Tracheal epithelial cell (primary cell): ENCODE results near the gene LOXL3. TPM values are rescaled to one million over a fixed set of nuclear protein-coding genes. Genes with fewer than 3 reads are reported as not detected.

Source experiments
- total RNA-seq: library from RNA; depleted of rRNA; stranded (reverse); fragments of >200 nt; gene quantifications from 2 replicates; pipeline ENCODE4 v1.2.1, GENCODE V29; 2014

LOXL3 gene, protein sequence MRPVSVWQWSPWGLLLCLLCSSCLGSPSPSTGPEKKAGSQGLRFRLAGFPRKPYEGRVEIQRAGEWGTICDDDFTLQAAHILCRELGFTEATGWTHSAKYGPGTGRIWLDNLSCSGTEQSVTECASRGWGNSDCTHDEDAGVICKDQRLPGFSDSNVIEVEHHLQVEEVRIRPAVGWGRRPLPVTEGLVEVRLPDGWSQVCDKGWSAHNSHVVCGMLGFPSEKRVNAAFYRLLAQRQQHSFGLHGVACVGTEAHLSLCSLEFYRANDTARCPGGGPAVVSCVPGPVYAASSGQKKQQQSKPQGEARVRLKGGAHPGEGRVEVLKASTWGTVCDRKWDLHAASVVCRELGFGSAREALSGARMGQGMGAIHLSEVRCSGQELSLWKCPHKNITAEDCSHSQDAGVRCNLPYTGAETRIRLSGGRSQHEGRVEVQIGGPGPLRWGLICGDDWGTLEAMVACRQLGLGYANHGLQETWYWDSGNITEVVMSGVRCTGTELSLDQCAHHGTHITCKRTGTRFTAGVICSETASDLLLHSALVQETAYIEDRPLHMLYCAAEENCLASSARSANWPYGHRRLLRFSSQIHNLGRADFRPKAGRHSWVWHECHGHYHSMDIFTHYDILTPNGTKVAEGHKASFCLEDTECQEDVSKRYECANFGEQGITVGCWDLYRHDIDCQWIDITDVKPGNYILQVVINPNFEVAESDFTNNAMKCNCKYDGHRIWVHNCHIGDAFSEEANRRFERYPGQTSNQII
- 0.21 and 1.4 TPM in 2 replicates for total RNA-seq

DNA sequence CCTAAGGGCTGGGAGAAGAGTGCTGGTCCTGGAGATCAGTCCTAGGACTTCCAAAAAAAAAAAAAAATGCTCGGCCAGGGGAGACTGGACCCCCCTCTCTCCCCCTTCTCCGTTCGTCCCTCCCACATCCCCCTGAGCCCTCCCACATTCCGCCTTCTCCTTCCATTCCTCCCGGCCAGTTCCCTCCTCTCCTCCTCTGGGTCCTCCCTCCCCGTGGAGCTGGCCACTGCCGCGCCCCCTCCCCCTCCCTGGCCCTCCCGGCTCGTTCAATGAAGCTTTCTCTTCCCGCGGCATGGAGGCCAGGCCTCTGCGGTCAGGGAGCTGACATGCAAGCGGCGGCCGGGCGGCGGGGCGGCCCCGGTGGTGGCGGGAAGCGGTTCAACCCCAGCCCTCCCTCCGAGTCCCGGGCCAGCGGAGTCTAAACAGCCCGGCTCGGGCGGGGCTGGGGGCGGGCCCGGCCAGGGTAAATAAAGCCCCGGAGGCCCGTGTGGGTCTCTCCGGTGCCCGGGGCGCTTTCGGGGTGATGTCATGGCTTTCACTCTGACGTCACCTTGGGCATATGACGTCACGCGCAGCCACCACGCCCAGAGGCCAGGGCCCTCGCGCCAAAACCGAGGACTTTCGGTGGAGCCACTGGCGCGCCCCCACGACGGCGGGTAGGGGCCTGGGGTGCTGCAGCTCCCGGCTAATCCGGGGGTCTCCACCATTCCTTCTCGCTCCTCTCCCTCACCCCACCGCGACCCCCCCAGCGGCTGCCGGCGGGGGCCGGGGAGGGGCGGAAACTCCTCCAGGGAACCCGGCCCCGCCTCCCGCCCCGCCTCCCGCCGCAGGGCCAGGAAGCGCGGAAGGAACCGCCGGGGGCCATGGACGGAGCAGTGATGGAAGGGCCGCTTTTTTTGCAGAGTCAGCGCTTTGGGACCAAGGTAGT is at the start of gene LOXL3, which contains the start of gene DOK1:
LOXL3 (minus strand) TSS at position 51 of the 928 bp plus-strand sequence. CDS start 1,308 bp downstream, outside the sequence.
DOK1 (plus strand) TSS at position 829 of the 928 bp plus-strand sequence; CDS start at position 864, 35 bp downstream.

DNA sequence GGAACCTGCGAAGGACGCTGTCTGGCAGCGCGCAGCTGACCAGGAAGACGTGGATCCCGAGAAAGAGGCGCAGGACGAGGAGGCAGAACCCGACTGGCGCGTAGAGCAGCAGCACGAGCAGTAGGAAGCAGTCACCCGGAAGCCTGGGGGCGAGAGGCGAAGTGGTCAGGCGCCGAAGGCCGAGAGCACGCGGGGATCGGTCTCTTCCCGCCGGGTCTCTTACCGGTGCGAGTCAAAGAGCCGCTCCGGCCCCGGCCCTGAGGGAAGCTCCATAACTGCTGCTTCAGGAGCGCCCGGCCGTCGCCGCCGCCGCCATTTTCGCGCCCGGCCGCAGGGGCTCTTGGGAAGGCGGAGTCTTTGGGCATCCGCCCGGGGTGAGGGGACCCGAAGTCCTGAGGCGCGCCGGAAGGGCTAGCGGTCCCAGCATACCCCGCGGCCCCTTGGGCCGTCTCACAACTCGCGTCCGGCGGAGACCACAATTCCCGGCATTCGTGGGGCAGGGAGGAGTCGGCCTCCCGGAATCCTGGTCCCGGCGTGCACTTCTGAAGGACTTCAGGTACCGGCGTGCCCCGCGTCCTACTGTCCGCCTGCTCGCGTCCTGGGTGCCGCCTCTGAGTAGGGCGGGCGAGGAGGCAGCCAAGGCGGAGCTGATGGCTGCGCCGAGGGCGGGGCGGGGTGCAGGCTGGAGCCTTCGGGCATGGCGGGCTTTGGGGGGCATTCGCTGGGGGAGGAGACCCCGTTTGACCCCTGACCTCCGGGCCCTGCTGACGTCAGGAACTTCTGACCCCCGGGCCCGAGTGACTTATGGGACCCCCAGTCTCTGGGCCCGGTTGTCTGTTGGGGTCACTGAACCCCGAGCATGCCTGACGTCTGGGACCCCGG is 24.1 kb downstream of the LOXL3 start, which contains the start of the genes AUP1 and HTRA2:
AUP1 (minus strand) TSS at position 350 of the 882 bp plus-strand sequence; CDS start at position 273, 77 bp downstream.
HTRA2 (plus strand) TSS at position 577 of the 882 bp plus-strand sequence; CDS start at position 651, 74 bp downstream.

DNA sequence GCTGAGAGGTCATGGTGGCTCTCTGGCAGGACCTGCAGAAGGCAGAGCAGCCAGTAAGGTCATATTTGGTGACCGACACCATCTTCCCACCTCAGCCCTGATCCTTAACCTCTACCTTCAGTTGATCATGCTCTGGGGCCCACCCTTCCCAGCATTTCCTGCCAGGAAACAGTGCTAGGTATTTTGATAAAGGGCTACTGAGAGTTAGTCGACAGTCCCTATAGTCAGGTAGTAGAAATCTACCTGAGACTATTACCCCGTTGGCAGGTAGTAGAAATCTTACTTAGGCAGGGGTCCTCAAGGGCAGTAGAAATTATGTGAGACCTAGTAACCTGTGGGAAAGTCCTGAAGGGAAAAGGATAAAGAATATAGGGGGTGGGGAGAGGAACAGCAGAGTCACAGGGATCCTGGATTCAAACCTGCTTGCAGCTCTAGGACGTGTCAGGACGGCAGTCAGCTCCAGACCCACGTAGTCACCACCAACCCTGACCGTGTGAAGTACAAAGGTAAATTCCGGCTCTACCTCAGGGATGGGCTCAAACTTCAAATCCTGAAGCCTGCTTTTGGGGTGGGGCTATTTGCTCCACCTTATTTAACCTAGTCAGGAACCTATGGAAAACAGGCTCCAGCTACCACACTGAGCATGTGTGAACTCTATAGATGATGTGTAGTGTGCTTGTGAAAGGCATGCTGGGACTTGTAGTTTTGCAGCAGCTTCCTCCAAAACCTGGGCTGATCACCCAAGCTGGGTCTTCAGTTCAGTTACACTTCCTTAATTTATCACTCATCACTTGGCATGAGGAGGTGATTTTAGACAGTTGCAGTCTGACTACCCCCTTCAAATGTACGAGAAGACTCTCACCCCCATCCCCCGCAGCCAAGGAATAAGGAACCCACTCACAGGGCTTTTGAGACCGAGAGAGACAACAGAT is 27.8 kb downstream of the LOXL3 start, which contains the start of gene DQX1:
DQX1 (minus strand) TSS at position 515 of the 932 bp plus-strand sequence; CDS start at position 13, 502 bp downstream.

DNA sequence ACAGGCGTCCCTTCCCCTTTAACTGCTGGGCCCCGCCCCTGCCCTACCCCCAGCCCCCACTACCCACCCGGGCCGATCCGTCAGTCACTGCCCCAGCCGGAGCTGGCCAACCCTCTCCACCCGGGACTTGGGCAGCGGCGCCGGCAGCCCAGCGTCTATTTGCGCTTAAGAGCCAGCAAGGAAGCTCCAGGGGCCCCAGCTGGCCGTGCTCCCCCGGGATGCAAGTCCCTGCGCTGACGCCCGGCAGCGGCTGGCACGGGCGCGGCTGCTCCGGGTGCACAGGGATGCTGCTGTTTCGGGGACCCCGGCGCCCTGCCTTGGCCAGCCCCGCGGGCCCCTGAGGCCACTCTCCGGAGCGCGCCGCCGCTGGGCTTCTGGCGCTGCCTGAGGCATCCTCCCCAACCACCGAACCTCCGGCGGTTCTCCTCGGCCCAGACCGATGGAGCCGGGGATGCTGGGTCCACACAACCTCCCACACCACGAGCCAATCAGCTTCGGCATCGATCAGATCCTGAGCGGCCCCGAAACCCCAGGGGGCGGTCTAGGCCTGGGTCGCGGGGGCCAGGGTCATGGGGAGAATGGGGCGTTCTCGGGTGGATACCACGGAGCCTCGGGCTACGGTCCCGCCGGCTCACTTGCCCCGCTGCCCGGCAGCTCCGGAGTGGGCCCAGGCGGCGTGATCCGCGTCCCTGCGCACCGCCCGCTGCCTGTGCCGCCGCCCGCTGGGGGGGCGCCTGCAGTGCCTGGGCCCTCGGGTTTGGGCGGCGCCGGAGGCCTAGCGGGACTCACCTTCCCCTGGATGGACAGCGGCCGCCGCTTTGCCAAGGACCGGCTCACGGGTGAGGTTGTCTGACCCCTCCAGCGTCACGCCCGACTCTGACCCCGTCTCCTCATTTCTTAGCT is 39.1 kb downstream of the LOXL3 start, which contains the start of gene TLX2:
TLX2 (plus strand) TSS at position 83 of the 903 bp plus-strand sequence; CDS start at position 440, 357 bp downstream.

DNA sequence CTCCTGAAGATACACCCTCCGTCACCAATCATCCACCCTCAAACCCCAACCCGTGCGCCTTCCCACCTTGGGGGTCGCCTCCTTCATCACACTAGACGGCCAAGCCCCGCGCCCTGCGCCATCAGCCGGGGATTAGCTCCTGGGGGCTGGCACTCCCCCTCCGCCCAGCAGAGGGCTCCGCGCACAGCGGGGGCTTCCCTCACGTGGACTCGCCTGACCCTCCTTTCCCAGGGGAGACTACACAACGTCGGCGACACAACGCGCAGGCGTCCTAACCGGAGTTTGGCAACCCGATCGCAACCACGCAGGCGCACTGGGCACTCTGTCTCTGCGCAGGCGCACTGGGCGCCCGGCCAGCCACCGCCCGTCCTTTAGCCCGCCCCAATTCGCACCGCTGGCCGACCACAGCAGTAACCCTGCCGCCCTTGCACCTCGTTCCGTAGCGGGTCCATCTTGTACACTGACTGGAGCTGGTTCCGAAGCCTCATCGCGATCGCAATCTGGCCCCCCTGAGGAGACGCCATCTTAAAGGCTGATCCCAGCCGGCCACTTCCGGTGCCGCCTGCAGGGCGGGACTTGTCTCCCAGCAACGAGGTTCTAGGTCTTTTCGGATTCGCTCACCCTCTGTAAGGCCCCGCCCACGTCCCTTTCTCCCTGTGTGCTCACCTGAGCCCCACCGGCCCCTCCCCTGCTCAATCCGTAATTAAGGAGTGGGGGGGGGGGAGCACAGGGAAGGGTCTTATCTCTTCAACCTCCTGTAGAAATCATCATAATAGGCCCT is 46.4 kb downstream of the LOXL3 start, which contains the start of gene PCGF1:
PCGF1 (minus strand) TSS at position 551 of the 781 bp plus-strand sequence; CDS start at position 524, 27 bp downstream.

DNA sequence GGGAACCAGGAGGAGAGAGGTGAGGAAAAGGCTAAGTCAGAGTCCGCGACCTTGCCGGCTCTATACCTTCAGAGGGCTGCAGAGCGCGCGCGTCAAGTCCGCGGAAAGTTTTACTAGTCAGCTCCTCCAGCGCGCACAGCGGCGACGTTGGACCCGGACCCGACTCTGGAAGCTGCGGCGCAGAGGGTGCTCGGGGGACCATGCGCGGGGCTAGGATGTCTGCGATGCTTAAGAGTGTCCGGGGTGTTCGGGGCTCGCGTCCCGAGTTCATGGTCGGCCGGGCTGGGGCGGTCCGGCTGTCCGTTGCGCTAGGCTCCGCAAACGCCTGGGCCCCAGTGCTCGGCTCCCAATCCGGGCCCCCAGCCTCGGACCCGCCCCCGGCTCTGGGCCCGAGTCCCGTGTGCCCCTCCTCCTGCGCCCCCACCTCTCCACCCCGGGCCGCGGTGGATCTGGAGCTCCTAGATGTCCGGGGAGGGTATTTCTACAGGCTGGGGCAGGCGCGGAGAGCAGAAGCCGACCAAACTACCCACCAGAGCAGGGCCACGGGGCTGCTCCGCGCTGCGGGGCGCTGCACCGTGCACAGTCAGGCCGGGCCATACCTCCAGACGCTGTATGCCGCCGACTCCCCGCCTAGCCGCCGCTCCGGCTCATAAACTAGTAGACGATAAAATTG is 54.3 kb downstream of the LOXL3 start, which contains the start of gene LBX2:
LBX2 (minus strand) TSS at position 337 of the 673 bp plus-strand sequence; CDS start at position 271, 66 bp downstream.

DNA sequence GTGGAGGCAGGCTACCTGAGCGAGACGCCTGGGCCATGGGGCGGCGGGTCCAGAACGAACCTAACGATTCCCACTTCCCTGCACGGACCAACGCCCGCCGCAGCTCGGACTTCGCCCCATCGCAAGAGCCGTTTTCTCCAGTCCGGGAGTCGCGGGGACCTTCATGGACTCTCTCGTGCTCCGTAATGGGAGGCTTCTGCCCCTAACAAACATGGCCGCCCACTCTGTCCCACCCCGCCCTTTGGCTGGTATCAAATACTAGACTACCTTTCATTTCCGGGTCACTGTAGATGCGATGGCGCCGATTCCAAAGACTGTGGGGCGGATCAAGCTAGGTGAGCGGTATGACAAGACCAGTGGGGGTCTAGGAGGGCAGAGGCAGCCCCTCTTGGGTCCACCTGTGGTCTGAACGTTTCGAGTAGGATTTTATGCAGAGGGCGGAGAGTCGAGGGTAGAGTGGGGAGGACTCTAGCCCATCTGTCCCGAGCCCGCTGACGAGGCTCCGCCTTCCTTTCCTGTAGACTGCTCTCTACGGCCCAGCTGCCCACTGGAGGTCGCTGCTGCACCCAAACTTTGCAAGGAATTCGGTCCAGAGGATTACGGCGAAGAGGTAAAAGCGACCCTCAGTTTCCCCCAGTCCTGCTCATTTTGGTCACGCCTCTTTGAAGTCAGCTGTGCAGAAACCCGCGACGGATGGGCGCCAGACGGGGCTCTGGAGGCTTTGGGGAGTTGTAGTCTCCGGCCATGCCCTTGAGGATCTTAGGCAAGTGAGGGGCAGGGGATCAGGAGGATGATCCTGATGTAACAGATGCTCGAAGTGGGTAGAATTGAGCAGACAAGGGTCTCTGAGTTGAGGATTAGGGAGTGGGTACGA is 70.7 kb downstream of the LOXL3 start, which contains the start of the genes CCDC142 and TTC31:
CCDC142 (minus strand) TSS at position 198 of the 874 bp plus-strand sequence; CDS start at position 37, 161 bp downstream.
TTC31 (plus strand) TSS at position 281 of the 874 bp plus-strand sequence; CDS start at position 296, 15 bp downstream.

Other genes with a start within 250 kb of the LOXL3 start
- gene SLC4A5, start 210.5 kb downstream of the LOXL3 start, total RNA-seq = 0.24 and 0.64 TPM in 2 replicates
- gene DCTN1, start 173.6 kb downstream of the LOXL3 start, total RNA-seq = 44.1 and 82.9 TPM in 2 replicates
- gene C2orf81, start 132.3 kb downstream of the LOXL3 start, total RNA-seq = 0.64 and 0.72 TPM in 2 replicates
- 34.1 and 62.7 TPM in 2 replicates for gene WDR54, start 132.2 kb downstream of the LOXL3 start, total RNA-seq
- gene RTKN, start 112.0 kb downstream of the LOXL3 start, total RNA-seq = 24.3 and 53.7 TPM in 2 replicates
- 9.4 and 10.4 TPM in 2 replicates for gene INO80B, start 98.9 kb downstream of the LOXL3 start, total RNA-seq
- 29.6 and 32.8 TPM in 2 replicates for gene WBP1, start 95.5 kb downstream of the LOXL3 start, total RNA-seq
- 65.3 and 67.6 TPM in 2 replicates for gene MOGS, start 88.6 kb downstream of the LOXL3 start, total RNA-seq
- 27.7 and 32.5 TPM in 2 replicates for gene MRPL53, start 81.3 kb downstream of the LOXL3 start, total RNA-seq
- gene CCDC142, start 70.9 kb downstream of the LOXL3 start, total RNA-seq = 11.3 and 14.5 TPM in 2 replicates
- 8.0 and 10.9 TPM in 2 replicates for gene TTC31, start 70.9 kb downstream of the LOXL3 start, total RNA-seq
- gene LBX2, start 54.3 kb downstream of the LOXL3 start, total RNA-seq = 1.2 and 3.2 TPM in 2 replicates
- gene PCGF1, start 46.2 kb downstream of the LOXL3 start, total RNA-seq = 30.7 and 33.7 TPM in 2 replicates
- not detected in 2 replicates for gene TLX2, start 39.5 kb downstream of the LOXL3 start, total RNA-seq
- gene DQX1, start 27.7 kb downstream of the LOXL3 start, total RNA-seq = 2.8 and 4.6 TPM in 2 replicates
- gene AUP1, start 24.2 kb downstream of the LOXL3 start, total RNA-seq = 160 and 193 TPM in 2 replicates
- 55.4 and 59.8 TPM in 2 replicates for gene HTRA2, start 24.0 kb downstream of the LOXL3 start, total RNA-seq
- 3.0 and 3.9 TPM in 2 replicates for gene DOK1, start 778 bp upstream of the LOXL3 start, total RNA-seq
- gene M1AP, start 94.4 kb upstream of the LOXL3 start, total RNA-seq = 0.96 and 4.5 TPM in 2 replicates
- 5.8 and 8.7 TPM in 2 replicates for gene SEMA4F, start 100.3 kb upstream of the LOXL3 start, total RNA-seq